ENCODE results near the gene ST8SIA4.

DNA sequence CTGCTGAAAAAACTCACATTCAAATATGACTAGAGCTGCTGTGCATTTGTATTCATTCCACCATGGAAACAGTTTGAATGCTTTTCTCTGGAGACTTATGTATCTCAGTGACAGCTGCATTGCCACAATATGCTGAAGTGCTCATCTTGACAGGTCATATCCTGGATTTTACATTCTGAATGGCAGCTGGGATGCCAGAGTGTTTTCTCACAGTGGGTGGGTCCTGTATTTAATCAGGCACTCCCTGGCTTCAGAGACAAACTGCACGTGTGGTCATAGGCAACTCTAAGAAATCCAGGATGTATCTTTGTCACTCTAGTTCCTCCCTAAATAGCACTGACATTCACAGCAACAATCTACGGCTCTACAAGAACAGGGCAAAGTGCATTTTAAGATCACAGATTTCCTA, 75.6 kb downstream of the ST8SIA4 start:
- TF ChIP-seq, protein P1, sequence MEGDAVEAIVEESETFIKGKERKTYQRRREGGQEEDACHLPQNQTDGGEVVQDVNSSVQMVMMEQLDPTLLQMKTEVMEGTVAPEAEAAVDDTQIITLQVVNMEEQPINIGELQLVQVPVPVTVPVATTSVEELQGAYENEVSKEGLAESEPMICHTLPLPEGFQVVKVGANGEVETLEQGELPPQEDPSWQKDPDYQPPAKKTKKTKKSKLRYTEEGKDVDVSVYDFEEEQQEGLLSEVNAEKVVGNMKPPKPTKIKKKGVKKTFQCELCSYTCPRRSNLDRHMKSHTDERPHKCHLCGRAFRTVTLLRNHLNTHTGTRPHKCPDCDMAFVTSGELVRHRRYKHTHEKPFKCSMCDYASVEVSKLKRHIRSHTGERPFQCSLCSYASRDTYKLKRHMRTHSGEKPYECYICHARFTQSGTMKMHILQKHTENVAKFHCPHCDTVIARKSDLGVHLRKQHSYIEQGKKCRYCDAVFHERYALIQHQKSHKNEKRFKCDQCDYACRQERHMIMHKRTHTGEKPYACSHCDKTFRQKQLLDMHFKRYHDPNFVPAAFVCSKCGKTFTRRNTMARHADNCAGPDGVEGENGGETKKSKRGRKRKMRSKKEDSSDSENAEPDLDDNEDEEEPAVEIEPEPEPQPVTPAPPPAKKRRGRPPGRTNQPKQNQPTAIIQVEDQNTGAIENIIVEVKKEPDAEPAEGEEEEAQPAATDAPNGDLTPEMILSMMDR (IDR thresholded peaks at IDR 0.05; ENCODE audit: low read depth, low read length): no peak
- TF ChIP-seq POLR2A (IDR thresholded peaks at IDR 0.05; ENCODE audit: extremely low read depth, insufficient read length): no peak
- TF ChIP-seq, protein P2, sequence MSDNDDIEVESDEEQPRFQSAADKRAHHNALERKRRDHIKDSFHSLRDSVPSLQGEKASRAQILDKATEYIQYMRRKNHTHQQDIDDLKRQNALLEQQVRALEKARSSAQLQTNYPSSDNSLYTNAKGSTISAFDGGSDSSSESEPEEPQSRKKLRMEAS (IDR thresholded peaks at IDR 0.05; ENCODE audit: low read depth, low read length): no peak
